ENCODE data around the gene MIOS.

DNA sequence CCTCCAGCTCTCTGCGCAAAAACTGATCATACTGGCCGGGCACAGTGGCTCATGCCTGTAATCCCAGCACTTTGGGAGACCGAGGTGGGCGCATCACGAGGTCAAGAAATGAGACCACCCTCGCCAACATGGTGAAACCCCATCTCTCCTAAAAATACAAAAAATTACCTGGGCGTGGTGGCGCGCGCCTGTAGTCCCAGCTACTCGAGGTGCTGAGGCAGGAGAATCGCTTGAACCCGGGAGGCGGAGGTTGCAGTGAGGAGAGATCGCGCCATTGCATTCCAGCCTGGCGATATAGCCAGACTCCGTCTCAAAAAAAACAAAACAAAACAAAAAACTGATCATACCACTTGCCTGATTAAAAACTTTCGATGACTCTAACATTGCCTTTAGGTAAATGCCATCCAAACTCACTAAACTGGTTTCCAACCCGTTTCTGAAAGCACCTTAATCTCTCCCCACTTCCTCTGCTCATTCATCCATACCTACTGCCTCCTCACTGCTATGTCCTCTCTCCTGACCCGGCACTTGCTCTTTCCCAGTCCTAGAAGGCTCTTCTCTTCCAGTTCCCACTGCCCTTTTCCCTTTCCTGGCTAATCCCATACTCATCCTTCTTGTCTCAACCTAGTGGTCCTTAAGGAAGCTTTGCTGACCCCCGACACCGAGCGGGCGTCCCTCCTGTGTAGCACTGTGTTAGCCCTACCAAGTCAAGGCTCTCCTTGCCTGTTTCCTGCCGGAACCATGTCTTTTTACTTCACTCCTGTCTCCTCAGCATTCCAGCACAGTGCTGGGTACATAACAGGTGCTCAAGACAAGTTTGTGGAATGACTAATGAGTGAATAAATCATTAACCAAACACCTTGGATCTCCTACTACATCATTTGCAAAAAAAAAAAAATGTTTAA, 686 bp upstream of the MIOS start:
- TF ChIP-seq POLR2A (IDR thresholded peaks at IDR 0.05) (no peak), CTCF (IDR thresholded peaks at IDR 0.05) (no peak)
